Subcutaneous adipose tissue (tissue), 4 donors: Measurements from ENCODE around the gene FGD1. TPM values are rescaled to one million over a fixed set of nuclear protein-coding genes. Genes with fewer than 3 reads are reported as not detected.

Experiments
- CTCF ChIP-seq: fragments of 450-650 bp; IDR thresholded peaks from one replicate; pipeline ENCODE4 v1.5.1; 2016; ENCODE audit warnings: low read depth, mild to moderate bottlenecking, control low read depth, antibody characterized with exemption, moderate library complexity
- total RNA-seq, 4 donors: library from RNA; depleted of rRNA; stranded (reverse); fragments of >200 nt; gene quantifications; one replicate each; pipeline ENCODE4 v1.1.0, GENCODE V29; 2016

Gene FGD1
- total RNA-seq, 4 donors from 2014 or later, result 1.9 to 3.0 (median 2.4) TPM

DNA sequence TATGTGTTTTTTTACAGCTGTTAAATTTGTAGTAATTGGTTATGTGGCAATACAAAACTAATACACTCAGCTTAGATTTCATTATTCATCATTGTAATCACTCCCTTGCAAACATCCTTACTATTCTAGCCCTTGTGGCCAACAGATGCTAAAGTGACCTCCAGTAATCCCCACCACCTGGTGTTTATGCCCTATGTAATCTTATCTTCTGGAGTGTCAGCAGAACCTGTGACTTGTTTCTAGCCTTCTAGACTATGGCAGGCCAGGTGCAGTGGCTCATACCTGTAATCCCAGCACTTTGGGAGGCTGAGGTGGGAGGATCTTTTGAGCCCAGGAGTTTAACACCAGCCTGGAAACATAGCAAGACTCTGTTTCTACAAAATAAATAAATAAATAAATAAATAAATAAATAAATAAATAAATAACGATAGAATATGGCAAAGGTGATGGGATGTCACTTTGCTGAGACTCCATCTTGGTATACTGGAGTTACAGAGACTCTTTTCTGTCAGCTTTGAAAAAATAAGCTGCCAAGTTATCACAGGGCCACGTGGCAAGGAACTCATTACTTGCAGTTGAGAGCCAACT, 68.1 kb downstream of the FGD1 start:
- TF ChIP-seq CTCF, result no peak

DNA sequence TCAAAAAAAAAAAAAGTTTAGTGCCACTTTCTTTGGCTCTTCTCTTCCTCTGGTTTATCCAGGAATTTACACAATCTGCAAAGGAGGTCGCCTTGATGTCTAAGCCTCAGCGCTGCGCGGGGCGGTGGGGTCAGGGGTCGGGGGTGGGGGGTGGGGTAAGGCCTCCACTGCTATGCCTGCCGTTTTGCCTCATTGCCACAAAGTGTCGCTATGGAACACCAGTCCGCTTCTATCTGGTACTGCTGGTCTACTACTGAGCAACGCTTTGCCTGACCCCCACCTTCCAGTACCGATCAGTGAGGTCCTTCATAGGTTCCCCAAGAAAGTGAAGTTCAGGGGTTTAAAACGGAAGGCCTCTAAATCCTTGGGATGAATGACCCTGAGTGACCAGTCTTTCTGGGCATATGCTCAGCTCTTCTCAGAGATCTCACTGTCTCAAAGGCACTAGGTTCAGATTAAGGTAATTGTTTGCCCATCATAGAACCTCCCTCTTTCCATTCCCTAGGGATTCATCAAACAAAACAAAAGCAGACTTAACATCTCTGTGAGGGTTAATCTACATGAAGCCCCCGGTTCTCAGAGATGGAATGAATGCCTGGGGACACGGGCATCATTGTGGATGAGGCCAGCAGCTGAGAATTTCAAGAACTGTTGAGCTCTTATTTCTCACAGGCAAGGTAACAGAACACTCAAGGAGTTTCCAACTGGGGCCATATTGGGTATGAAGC, 72.7 kb downstream of the FGD1 start:
- TF ChIP-seq CTCF, result no peak

- TF ChIP-seq CTCF, result no peak
These were observed 73.9 kb downstream of the FGD1 start for GRCh38 chrX:54422168-54422567.

- no peak for TF ChIP-seq CTCF
These were observed 76.3 kb downstream of the FGD1 start for GRCh38 chrX:54419559-54420302.

DNA sequence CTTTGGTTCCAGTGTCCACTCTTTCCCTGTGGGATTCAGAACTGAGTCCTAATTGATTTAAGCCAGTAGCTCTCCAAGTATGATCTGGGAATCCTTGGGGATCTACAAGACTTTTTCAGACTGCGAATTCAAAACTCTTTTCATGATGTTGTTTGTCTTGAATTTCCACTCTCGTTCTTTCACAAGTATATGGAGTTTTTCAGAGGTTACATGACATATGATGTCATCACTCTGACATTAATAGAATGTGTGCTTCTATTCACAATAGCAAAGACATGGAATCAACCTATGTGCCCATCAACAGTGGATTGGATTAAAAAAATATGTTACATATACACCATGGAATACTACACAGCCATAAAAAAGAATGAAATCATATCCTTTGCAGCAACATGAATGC, 79.1 kb downstream of the FGD1 start:
- no peak for TF ChIP-seq CTCF

- TF ChIP-seq CTCF, result no peak
These were observed 80.3 kb downstream of the FGD1 start for GRCh38 chrX:54415534-54416350.
